K562 (cell line): ENCODE data around the gene RAP1GAP2. TPM values are rescaled to one million over a fixed set of nuclear protein-coding genes. Genes with fewer than 3 reads are reported as not detected.

ENCODE experiments used
- ATAC-seq: fragments of 200-7000 bp; cut with Tn5 transposase; 3 replicates; pipeline ENCODE4 v1.9.1; 2020; ENCODE audit warnings: moderate library complexity
- BruUV-seq: library from RNA; stranded (reverse); fragments of 400-500 nt; replicated peaks from 2 replicates; lab custom pipeline; 2021; lab: Mats Ljungman, UMichigan
- CTCF ChIA-PET: fragments of 300-600 bp; formaldehyde crosslinking; extraction: SDS; loops from one replicate; lab custom pipeline; 2021; ENCODE audit warnings: low intra/inter-chr PET ratio; lab: Yijun Ruan, JAX
- POLR2A ChIA-PET: fragments of 300-600, 350-650 bp; sonication (Branson Sonifier 250); formaldehyde crosslinking; extraction: SDS; loops from one replicate; lab custom pipeline; 2021; ENCODE audit warnings: antibody characterized with exemption, inconsistent platforms; lab: Yijun Ruan, JAX
- DNase-seq, 4 experiments: peaks; one replicate each; pipeline versions ENCODE4 v3.0.0 to v3.0.0-alpha.2; 2011 to 2018; ENCODE audit warnings: low spot score in 3 of 4, mixed read lengths in 3 of 4; ENCODE audit errors: extremely low read depth in 1 of 4
- FAIRE-seq: peaks from 2 replicates; lab custom pipeline; 2011; peaks lifted over from hg19 to GRCh38; lab: Jason Lieb, UNC
- H2AFZ ChIP-seq: 2 replicates; pipeline ENCODE4 v1.6.0; 2011; ENCODE audit warnings: low read depth, low read length, control low read depth, inconsistent platforms
- H3K27ac ChIP-seq: fragments of 200-600 bp; 3 replicates; pipeline ENCODE4 v1.8.0; 2011; ENCODE audit warnings: low read depth, mild to moderate bottlenecking, control low read depth, inconsistent platforms, low read length, moderate library complexity, mixed read lengths; ENCODE audit errors: extremely low read depth
- H3K27me3 ChIP-seq, 2 experiments: fragments of 300-600 bp in 1 of 2; 2 replicates in 1 of 2; 3 replicates in 1 of 2; pipeline versions ENCODE4 v1.6.0 to v1.8.0; 2011; ENCODE audit warnings: inconsistent platforms in 2 of 2, low read length in 2 of 2, mild to moderate bottlenecking in 1 of 2, mixed read lengths in 1 of 2, moderate library complexity in 1 of 2; ENCODE audit not compliant: control insufficient read depth in 2 of 2, insufficient read depth in 2 of 2
- H3K36me3 ChIP-seq: fragments of 300-600 bp; 3 replicates; pipeline ENCODE4 v1.8.0; 2011; ENCODE audit warnings: mild to moderate bottlenecking, low read length, inconsistent platforms; ENCODE audit not compliant: control insufficient read depth, insufficient read depth
- H3K4me1 ChIP-seq, 2 experiments: fragments of 200-600 bp in 1 of 2; replicated peaks in 1 of 2; 2 replicates in 1 of 2; 3 replicates in 1 of 2; pipeline versions ENCODE4 v1.5.1 to v1.8.0; 2011; ENCODE audit warnings: inconsistent platforms in 2 of 2, low read length in 2 of 2, mild to moderate bottlenecking in 1 of 2, mixed read lengths in 1 of 2, moderate library complexity in 1 of 2; ENCODE audit not compliant: control insufficient read depth in 2 of 2, insufficient read depth in 2 of 2
- H3K4me2 ChIP-seq: 2 replicates; pipeline ENCODE4 v1.6.1; 2011; ENCODE audit warnings: low read length, control low read depth, inconsistent platforms, mixed read lengths; ENCODE audit not compliant: insufficient read depth
- H3K4me3 ChIP-seq: fragments of 200-600 bp; sonication (generic), shearing (Covaris generic); 2 replicates; pipeline ENCODE4 v1.5.1; 2016; ENCODE audit warnings: control low read depth, inconsistent platforms
- H3K79me2 ChIP-seq: fragments of 200-600 bp; 3 replicates; pipeline ENCODE4 v1.8.0; 2011; ENCODE audit warnings: low read length, inconsistent platforms; ENCODE audit not compliant: control insufficient read depth, insufficient read depth
- H3K9ac ChIP-seq, 2 experiments: 2 replicates each; pipeline versions ENCODE4 v1.6.0 to v1.6.1; 2011; ENCODE audit warnings: low read depth in 2 of 2, low read length in 2 of 2, control low read depth in 1 of 2, inconsistent platforms in 1 of 2, mild to moderate bottlenecking in 1 of 2, mixed read lengths in 1 of 2; ENCODE audit not compliant: insufficient read depth in 1 of 2
- H3K9me1 ChIP-seq: one replicate; pipeline ENCODE4 v1.6.0; 2011; ENCODE audit warnings: inconsistent platforms, mild to moderate bottlenecking, low read length, moderate library complexity; ENCODE audit not compliant: control insufficient read depth, insufficient read depth
- H3K9me3 ChIP-seq: replicated peaks from 2 replicates; pipeline ENCODE4 v1.5.1; 2011; ENCODE audit warnings: low read depth, low read length, inconsistent platforms; ENCODE audit not compliant: control insufficient read depth, insufficient read depth
- H4K20me1 ChIP-seq: replicated peaks from 2 replicates; pipeline ENCODE4 v1.6.1; 2011; ENCODE audit warnings: low read length, inconsistent platforms, mixed read lengths; ENCODE audit not compliant: control insufficient read depth, insufficient read depth
- GABPA ChIP-seq: fragments of 200-800 bp; sonication (Bioruptor generic); conservative IDR thresholded peaks from 2 replicates; pipeline ENCODE4 v1.6.1; 2016; ENCODE audit warnings: low read depth, missing genetic modification characterization, missing compliant biosample characterization
- GATAD2A ChIP-seq: fragments of 450-650 bp; IDR thresholded peaks from 2 replicates; pipeline ENCODE4 v1.6.1; 2017
- KLF13 ChIP-seq: fragments of 450-650 bp; IDR thresholded peaks from 2 replicates; pipeline ENCODE4 v1.6.1; 2016; ENCODE audit warnings: missing genetic modification characterization, low read depth, mild to moderate bottlenecking, missing compliant biosample characterization, moderate library complexity, borderline replicate concordance
- L3MBTL2 ChIP-seq: fragments of 450-650 bp; IDR thresholded peaks from 2 replicates; pipeline ENCODE4 v1.6.1; 2016; ENCODE audit warnings: mild to moderate bottlenecking, moderate library complexity
- WGBS: fragments of 100-300 bp; shearing (Covaris generic); methylation state at CpG from one replicate; pipeline ENCODE4 v1.1.6; 2016; ENCODE audit warnings: low coverage, mixed read lengths; ENCODE audit not compliant: insufficient coverage; ENCODE audit errors: missing lambda C conversion rate; 5-methylcytosine and 5-hydroxymethylcytosine counted together
- in situ Hi-C: fragments of 300-500 bp; cut with MboI; formaldehyde crosslinking; loops from 4 replicates; pipeline ENCODE4 v1.15.0; 2018; ENCODE audit warnings: inconsistent platforms, mixed read lengths
- intact Hi-C: fragments of 100-400 bp; cut with micrococcal nuclease; formaldehyde crosslinking; loops from 2 replicates; pipeline ENCODE4 v1.14.2; 2022
- polyA plus RNA-seq, 8 experiments: library from polyadenylated mRNA; depleted of rRNA in 4 of 8; stranded (reverse) in 5 of 8; unstranded in 3 of 8; fragments of >200 nt; fragmentation: Nextera tagmentation in 2 of 8; fragmentation: Illumina TruSeq in 1 of 8; extraction: Ambion mirVana in 2 of 8; extraction: Trizol in 1 of 8; gene quantifications; 2 replicates each; pipeline versions ENCODE4 v1.2.1 to v1.2.3, GENCODE V29; 2011 to 2014; ENCODE audit warnings: inconsistent platforms in 1 of 8, missing spikeins in 1 of 8
- total RNA-seq, 7 experiments: library from RNA; depleted of rRNA in 6 of 7; stranded (reverse); fragments of >200 nt in 6 of 7; fragmentation: Illumina TruSeq in 2 of 7; extraction: Trizol in 2 of 7; gene quantifications; 2 replicates each; pipeline versions ENCODE4 v1.2.1 to v1.2.3, GENCODE V29; 2011 to 2021; ENCODE audit warnings: low replicate concordance in 1 of 7
- TF ChIP-seq, protein P1 (sequence below), 3 experiments: fragments of 200-800 bp in 1 of 3; fragments of 250-450 bp in 1 of 3; fragments of 450-650 bp in 1 of 3; sonication (Bioruptor Pico) in 1 of 3; sonication (Bioruptor generic) in 1 of 3; formaldehyde crosslinking in 1 of 3; IDR thresholded peaks; 2 replicates each; pipeline versions ENCODE4 v1.6.1 to v1.8.0; 2016 to 2022; ENCODE audit warnings: mild to moderate bottlenecking in 2 of 3, missing genetic modification characterization in 2 of 3, missing compliant biosample characterization in 1 of 3, moderate library complexity in 1 of 3
- TF ChIP-seq, protein P2 (sequence below), 2 experiments: IDR thresholded peaks; 2 replicates each; pipeline ENCODE4 v1.6.1; 2011; ENCODE audit warnings: borderline replicate concordance in 1 of 2, control low read depth in 1 of 2, low read depth in 1 of 2, low read length in 1 of 2, mild to moderate bottlenecking in 1 of 2, mixed read lengths in 1 of 2, moderate library complexity in 1 of 2; ENCODE audit not compliant: insufficient read depth in 1 of 2, insufficient read length in 1 of 2, poor library complexity in 1 of 2, severe bottlenecking in 1 of 2; ENCODE audit errors: extremely low read depth in 1 of 2

The RAP1GAP2 gene
- total and polyA plus RNA-seq, 9 of the 15 experiments (the other 6 are each of a cell fraction or from before 2014, with no cell fraction given) = 0.01 to 1.3 (median 0.42) TPM; not detected in 1

DNA sequence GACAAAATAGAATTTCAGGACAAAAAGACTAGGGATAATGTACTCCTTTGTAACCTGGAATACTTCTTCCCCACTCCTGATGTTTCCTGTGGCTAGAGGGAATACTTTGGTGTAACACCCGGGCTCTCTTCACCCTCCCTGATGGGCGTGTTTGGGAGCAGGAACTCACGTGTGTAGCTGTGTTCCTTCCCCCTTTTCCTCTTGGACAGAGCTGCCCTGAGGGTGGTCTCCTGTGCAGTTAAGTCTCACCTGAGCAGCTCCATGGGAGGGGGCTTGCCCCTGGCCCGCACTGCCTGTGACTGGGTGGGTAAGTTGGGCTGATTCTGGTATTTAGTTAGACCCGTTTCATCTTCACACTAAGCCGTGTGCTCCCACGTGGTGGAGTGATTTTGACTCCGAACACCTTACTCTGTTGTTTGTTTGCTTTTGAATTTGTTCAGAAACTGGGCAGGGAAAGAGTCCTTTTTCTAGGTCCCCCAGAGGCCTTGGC is 179.3 kb downstream of the RAP1GAP2 start:
- intact Hi-C loops = no loop called here
- Histone ChIP-seq H3K4me2 (peak overlapping the region; percentile 41; the same call in 1 of the 2 replicates), H3K9ac (no peak overlapping the region), H3K79me2 (no peaks in the 10 kb centered on the region), H3K27ac (no peak overlapping the region), H3K36me3 (no peaks in the 10 kb centered on the region), H4K20me1 (no peaks in the 10 kb centered on the region), H3K4me1 (no peaks in the 10 kb centered on the region), H3K27me3 (peaks cover 0 to 8% of the 10 kb centered on the region in 2 experiments; a peak in 2 of 5 replicates), H3K9me1 (no peaks in the 10 kb centered on the region), H2AFZ (0 out of 2 replicates have a peak overlapping the region, but pooled peaks have one; percentile 24), H3K9me3 (no peaks in the 10 kb centered on the region), H3K4me3 (no peak overlapping the region)
- in situ Hi-C loops = no loop called here
- FAIRE-seq (no peak), DNase-seq (peak in 2 of 4 experiments; percentile 8 to 12), ATAC-seq (no peak)
- ChIA-PET CTCF (no interaction called here), POLR2A (interaction anchor here (0.6 to 0.9 kb wide), 3 partner anchors 9 to 50 kb away, joined by 3 read pairs; no protein-coding TSS in a partner anchor)
- no TSS peak for BruUV-seq
- WGBS = 0% methylated on average over 6 of the region's 8 CpGs
- TF ChIP-seq KLF13 (tag) (no peak), GATAD2A (no peak), GABPA (tag) (peak; percentile 44), L3MBTL2 (peak; percentile 41)
- TF ChIP-seq, protein P1, sequence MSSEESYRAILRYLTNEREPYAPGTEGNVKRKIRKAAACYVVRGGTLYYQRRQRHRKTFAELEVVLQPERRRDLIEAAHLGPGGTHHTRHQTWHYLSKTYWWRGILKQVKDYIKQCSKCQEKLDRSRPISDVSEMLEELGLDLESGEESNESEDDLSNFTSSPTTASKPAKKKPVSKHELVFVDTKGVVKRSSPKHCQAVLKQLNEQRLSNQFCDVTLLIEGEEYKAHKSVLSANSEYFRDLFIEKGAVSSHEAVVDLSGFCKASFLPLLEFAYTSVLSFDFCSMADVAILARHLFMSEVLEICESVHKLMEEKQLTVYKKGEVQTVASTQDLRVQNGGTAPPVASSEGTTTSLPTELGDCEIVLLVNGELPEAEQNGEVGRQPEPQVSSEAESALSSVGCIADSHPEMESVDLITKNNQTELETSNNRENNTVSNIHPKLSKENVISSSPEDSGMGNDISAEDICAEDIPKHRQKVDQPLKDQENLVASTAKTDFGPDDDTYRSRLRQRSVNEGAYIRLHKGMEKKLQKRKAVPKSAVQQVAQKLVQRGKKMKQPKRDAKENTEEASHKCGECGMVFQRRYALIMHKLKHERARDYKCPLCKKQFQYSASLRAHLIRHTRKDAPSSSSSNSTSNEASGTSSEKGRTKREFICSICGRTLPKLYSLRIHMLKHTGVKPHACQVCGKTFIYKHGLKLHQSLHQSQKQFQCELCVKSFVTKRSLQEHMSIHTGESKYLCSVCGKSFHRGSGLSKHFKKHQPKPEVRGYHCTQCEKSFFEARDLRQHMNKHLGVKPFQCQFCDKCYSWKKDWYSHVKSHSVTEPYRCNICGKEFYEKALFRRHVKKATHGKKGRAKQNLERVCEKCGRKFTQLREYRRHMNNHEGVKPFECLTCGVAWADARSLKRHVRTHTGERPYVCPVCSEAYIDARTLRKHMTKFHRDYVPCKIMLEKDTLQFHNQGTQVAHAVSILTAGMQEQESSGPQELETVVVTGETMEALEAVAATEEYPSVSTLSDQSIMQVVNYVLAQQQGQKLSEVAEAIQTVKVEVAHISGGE (CRISPR knock-in tag; IDR thresholded peaks at IDR 0.05) = peak; percentile 55 to 97 (median 86); a peak in 5 of 6 replicates
- TF ChIP-seq, protein P2, sequence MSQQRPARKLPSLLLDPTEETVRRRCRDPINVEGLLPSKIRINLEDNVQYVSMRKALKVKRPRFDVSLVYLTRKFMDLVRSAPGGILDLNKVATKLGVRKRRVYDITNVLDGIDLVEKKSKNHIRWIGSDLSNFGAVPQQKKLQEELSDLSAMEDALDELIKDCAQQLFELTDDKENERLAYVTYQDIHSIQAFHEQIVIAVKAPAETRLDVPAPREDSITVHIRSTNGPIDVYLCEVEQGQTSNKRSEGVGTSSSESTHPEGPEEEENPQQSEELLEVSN (IDR thresholded peaks at IDR 0.05; ENCODE audit: borderline replicate concordance in 1 of 2, extremely low read depth in 1 of 2, insufficient read depth in 1 of 2, insufficient read length in 1 of 2, low read depth in 1 of 2, low read length in 1 of 2, poor library complexity in 1 of 2, severe bottlenecking in 1 of 2) = peak in 1 of 2 experiments; percentile 10
